SK-N-MC (cell line): ENCODE measurements around the gene PLVAP.

Experiments used
- DNase-seq: peaks from one replicate; pipeline ENCODE4 v3.0.0-alpha.2; 2011; ENCODE audit warnings: low read depth, low spot score
- H3K27ac ChIP-seq: fragments of 200-600 bp; sonication (generic); 2 replicates; pipeline ENCODE4 v1.5.1; 2016; ENCODE audit warnings: mixed run types
- H3K36me3 ChIP-seq: fragments of 200-600 bp; sonication (generic); 2 replicates; pipeline ENCODE4 v1.6.1; 2017; ENCODE audit warnings: antibody characterized with exemption, low read length, mixed read lengths; ENCODE audit not compliant: insufficient read depth
- H3K4me3 ChIP-seq: fragments of 200-600 bp; sonication (generic); 2 replicates; pipeline ENCODE4 v1.5.1; 2016
- H3K9ac ChIP-seq: fragments of 200-600 bp; sonication (generic); 2 replicates; pipeline ENCODE4 v1.8.0; 2017; ENCODE audit warnings: mixed run types, mixed read lengths; ENCODE audit not compliant: insufficient read length
- H3K9me3 ChIP-seq: fragments of 200-600 bp; sonication (generic); 2 replicates; pipeline ENCODE4 v1.6.1; 2017; ENCODE audit warnings: low read depth, mild to moderate bottlenecking, antibody characterized with exemption, low read length, moderate library complexity, mixed read lengths
- EZH2 ChIP-seq: fragments of 200-600 bp; sonication (generic); IDR thresholded peaks from one replicate; pipeline ENCODE4 v1.6.1; 2017; ENCODE audit warnings: antibody characterized with exemption
- FOXP2 ChIP-seq: optimal IDR thresholded peaks from 2 replicates; pipeline ENCODE3; 2011; ENCODE audit warnings: mild to moderate bottlenecking, moderate library complexity; ENCODE audit not compliant: insufficient read depth; ENCODE audit errors: extremely low read length, control extremely low read depth
- POLR2AphosphoS5 ChIP-seq: IDR thresholded peaks from 2 replicates; pipeline ENCODE4 v1.6.1; 2012; ENCODE audit warnings: mild to moderate bottlenecking, low read depth, low read length, borderline replicate concordance

The PLVAP gene

DNA sequence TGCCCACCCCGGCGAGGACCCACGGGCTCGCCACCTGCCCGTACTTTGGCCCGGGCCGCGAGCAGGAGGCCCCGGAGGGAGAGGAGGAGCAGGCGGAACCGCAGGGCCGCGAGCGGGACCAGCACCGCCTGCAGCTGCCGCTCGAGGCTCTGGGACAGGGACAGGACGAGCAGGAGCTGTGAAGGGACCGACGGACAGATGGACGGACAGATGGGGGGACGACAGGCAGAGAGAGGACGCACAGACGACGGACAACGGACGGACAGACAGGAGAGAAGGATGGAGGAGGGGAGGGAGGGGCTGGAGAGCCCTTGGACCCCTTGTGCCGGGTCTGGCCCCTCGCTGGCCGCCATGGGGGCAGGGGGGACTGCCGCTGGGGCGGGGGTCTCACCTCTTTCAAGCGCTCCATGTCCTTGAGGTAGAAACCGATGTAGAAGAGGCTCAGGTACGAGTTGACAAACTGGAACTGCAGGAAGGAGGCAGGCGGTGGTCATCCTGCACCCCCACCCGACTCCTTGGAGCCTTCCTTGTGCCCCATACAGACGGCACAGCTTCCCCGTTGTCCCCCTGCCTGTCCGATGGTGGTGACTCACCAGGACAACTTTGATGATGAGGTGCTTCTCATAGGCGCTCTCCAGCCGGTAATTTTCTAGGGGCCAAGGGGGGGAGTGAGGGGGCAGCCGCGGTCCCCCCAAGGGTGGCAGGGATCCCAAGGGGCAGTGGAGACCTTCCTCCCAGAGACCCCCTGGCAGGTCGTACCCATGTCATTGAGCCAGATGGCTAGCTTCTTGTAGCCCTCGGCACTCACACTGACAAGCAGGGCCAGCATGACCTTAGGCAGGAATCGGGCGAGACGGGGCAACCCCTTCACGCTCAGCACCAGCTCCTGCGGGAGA, 47.5 kb downstream of the PLVAP start:
- Histone ChIP-seq H3K27ac (no peak overlapping the region), H3K9me3 (no peaks in the 10 kb centered on the region), H3K4me3 (no peak overlapping the region), H3K36me3 (peaks cover 5% of the 10 kb centered on the region), H3K9ac (no peak overlapping the region)
- DNase-seq: no peak
- TF ChIP-seq EZH2 (no peak), FOXP2 (no peak), POLR2AphosphoS5 (no peak)

DNA sequence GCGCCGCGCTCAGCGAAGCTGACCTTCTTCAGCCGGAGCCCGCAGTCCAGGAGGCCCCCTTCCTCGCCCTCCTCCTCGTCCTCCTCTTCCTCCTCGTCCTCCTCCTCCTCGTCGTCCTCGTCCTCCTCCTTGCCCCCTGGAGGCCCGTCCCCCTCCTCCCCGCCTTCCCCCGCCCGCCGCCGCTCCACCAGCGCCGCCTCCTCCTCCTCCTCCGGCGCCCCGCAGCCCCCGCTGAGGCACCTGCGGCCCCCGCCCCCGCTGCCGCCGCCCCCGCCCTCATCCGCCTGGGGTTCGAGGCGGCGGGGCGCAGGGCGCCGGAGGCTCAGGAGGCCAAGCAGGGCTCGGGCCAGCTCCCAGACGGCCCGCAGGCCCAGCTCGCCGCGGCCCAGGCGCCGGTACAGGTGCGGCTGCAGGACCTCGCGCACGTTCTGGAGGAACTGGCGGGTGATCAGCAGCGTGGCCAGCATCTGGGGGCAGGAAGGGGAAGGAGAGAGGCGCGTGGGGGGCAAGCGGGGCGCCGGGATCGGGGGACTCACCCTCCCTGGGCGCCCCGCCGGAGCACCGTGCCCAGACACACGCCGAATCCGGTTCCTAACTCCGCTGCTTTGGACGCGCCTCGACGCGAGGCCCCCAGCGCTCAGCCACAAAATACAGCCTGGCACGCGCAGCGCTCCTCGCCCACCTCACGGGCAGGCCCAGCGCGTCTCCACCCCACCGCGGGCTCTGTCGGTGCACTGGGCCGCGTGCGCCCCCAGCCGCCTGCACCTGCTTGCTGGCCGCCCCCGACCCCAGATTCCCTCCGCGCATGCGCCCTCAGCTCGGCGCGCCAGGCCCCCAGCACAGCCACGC, 48.4 kb downstream of the PLVAP start:
- no peak for DNase-seq
- H3K4me3 ChIP-seq: no peak overlapping the region
- no peak overlapping the region for H3K9ac ChIP-seq
- H3K36me3 ChIP-seq: peaks cover 5% of the 10 kb centered on the region
- no peak for TF ChIP-seq EZH2
- TF ChIP-seq FOXP2: no peak
- no peak for TF ChIP-seq POLR2AphosphoS5
- H3K9me3 ChIP-seq: no peaks in the 10 kb centered on the region
- H3K27ac ChIP-seq: no peak overlapping the region

- H3K4me3 ChIP-seq: no peak overlapping the region
- H3K36me3 ChIP-seq: peaks cover 2% of the 10 kb centered on the region
- H3K9ac ChIP-seq: no peak overlapping the region
- TF ChIP-seq POLR2AphosphoS5 (no peak), EZH2 (no peak), FOXP2 (no peak)
- no peak for DNase-seq
- H3K9me3 ChIP-seq: no peaks in the 10 kb centered on the region
- H3K27ac ChIP-seq: no peak overlapping the region
Measured at GRCh38 chr19:17327654-17328516, 49.3 kb downstream of the PLVAP start.

GRCh38 chr19:17327068-17327653, 50.0 kb downstream of the PLVAP start:
- no peak for TF ChIP-seq POLR2AphosphoS5
- TF ChIP-seq FOXP2: no peak
- no peak overlapping the region for H3K9ac ChIP-seq
- H3K9me3 ChIP-seq: no peaks in the 10 kb centered on the region
- DNase-seq: no peak
- no peak overlapping the region for H3K27ac ChIP-seq
- no peaks in the 10 kb centered on the region; the same call in 1 of the 2 replicates for H3K36me3 ChIP-seq
- no peak overlapping the region for H3K4me3 ChIP-seq

GRCh38 chr19:17326595-17326966, 50.6 kb downstream of the PLVAP start:
- H3K27ac ChIP-seq: no peak overlapping the region
- H3K9ac ChIP-seq: no peak overlapping the region
- no peaks in the 10 kb centered on the region for H3K9me3 ChIP-seq
- DNase-seq: no peak
- no peak overlapping the region for H3K4me3 ChIP-seq
- TF ChIP-seq FOXP2: no peak
- no peak for TF ChIP-seq EZH2
- no peak for TF ChIP-seq POLR2AphosphoS5
- H3K36me3 ChIP-seq: no peaks in the 10 kb centered on the region; the same call in 1 of the 2 replicates

GRCh38 chr19:17325881-17326594, 51.1 kb downstream of the PLVAP start:
- no peak for DNase-seq
- no peak overlapping the region for H3K4me3 ChIP-seq
- TF ChIP-seq POLR2AphosphoS5 (no peak), EZH2 (no peak), FOXP2 (no peak)
- no peaks in the 10 kb centered on the region; the same call in 1 of the 2 replicates for H3K36me3 ChIP-seq
- H3K27ac ChIP-seq: no peak overlapping the region
- H3K9me3 ChIP-seq: no peaks in the 10 kb centered on the region
- no peak overlapping the region for H3K9ac ChIP-seq

DNA sequence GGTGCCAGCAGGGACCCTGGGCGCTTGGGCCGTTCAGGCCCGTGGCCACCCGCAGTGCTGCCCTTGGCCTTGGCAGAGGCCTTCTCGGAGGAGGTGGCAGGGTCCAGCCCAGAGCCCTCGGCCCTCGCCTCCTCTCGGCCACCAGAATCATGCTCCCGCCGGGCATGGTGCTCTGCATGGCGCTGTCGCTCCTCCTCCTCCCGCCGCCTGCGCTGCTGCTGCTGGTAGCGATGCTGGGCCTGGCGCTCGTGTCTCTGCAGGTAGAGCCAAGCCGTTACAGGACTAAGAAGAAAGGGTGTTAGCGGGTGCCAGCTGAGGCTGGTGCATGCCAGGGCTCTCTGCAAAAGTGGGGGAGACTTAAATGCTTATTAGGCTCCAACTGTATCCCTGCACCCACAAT, 52.0 kb downstream of the PLVAP start:
- TF ChIP-seq EZH2 (no peak), FOXP2 (no peak), POLR2AphosphoS5 (no peak)
- peaks cover 6% of the 10 kb centered on the region; the same call in 1 of the 2 replicates for H3K36me3 ChIP-seq
- no peak overlapping the region for H3K4me3 ChIP-seq
- DNase-seq: no peak
- H3K9ac ChIP-seq: no peak overlapping the region
- no peak overlapping the region for H3K27ac ChIP-seq
- no peaks in the 10 kb centered on the region for H3K9me3 ChIP-seq
